Right cardiac atrium (tissue), 5 donors: ENCODE data around the gene LRMDA. TPM values are rescaled to one million over a fixed set of nuclear protein-coding genes. Genes with fewer than 3 reads are reported as not detected.

Experiments used
- ATAC-seq, 2 donors: fragments of 200-7000 bp; cut with Tn5 transposase; one replicate each; pipeline versions ENCODE4 v1.8.0 to v1.9.1; 2020; ENCODE audit warnings: moderate library complexity in 2 of 2, mild to moderate bottlenecking in 1 of 2
- DNase-seq, 3 donors: peaks; one replicate each; pipeline ENCODE4 v3.0.0-alpha.2; 2020
- H3K27ac ChIP-seq: one replicate; pipeline ENCODE4 v1.5.1; 2013; ENCODE audit warnings: mild to moderate bottlenecking, low read length, control low read depth, moderate library complexity
- H3K27me3 ChIP-seq: one replicate; pipeline ENCODE4 v1.6.1; 2013; ENCODE audit not compliant: control insufficient read depth, insufficient read depth
- H3K4me1 ChIP-seq: one replicate; pipeline ENCODE4 v1.6.1; 2013; ENCODE audit warnings: low read length; ENCODE audit not compliant: control insufficient read depth, insufficient read depth
- H3K4me3 ChIP-seq: one replicate; pipeline ENCODE4 v1.5.1; 2013; ENCODE audit warnings: low read length, control low read depth
- H3K9me3 ChIP-seq: one replicate; pipeline ENCODE4 v1.6.1; 2013; ENCODE audit warnings: low read length; ENCODE audit not compliant: control insufficient read depth
- WGBS: extraction: QIAGEN DNeasy Blood & Tissue Kit; methylation state at CpG from one replicate; pipeline ENCODE4 v1.1.7; 2013; 5-methylcytosine and 5-hydroxymethylcytosine counted together
- intact Hi-C, 4 donors: fragments of 100-400 bp; cut with DNase I; formaldehyde crosslinking; loops; one replicate each; pipeline versions ENCODE4 v1.11.0 to v1.14.0; 2022 to 2023
- polyA plus RNA-seq: library from polyadenylated mRNA; stranded (reverse); fragments of 200-250 nt; gene quantifications from one replicate; pipeline ENCODE4 v1.2.3, GENCODE V29; 2013
- total RNA-seq, 4 donors: library from RNA; stranded (reverse); fragmentation: NEBNext Ultra II Directional; extraction: Animal tissue kit (Norgen Biotek cat#: 25700); gene quantifications; one replicate each; pipeline ENCODE4 v1.2.1, GENCODE V29; 2021
- donor health status: healthy with polysubstance abuse.
- donor health status: DM: no; HTN: yes; CAD: no.
- donor health status: DM: no; HTN: no; CAD: no.
- donor health status: DM: no; HTN: yes; CAD: no; lungs with severe emphysema.
- donor health status: DM: yes; HTN: yes; CAD: no.

LRMDA gene
- total and polyA plus RNA-seq, 5 donors, result 42.7 to 97.9 (median 48.8) TPM

- Histone ChIP-seq H3K4me1 (no peaks in the 10 kb centered on the region), H3K27me3 (no peaks in the 10 kb centered on the region), H3K9me3 (no peaks in the 10 kb centered on the region), H3K4me3 (no peak overlapping the region), H3K27ac (no peak overlapping the region)
- no peak for ATAC-seq
- DNase-seq, result no peak
- intact Hi-C loops, result no loop called here
- WGBS, result 95% methylated on average over 2 of the region's 2 CpGs
Observed at GRCh38 chr10:76284351-76284750, 852.9 kb downstream of the LRMDA start.

- no peak overlapping the region for H3K27ac ChIP-seq
- WGBS, result 71% methylated on average over 1 of the region's 1 CpG
- DNase-seq, result no peak
- H3K4me1 ChIP-seq, result no peaks in the 10 kb centered on the region
- intact Hi-C loops, result no loop called here
- H3K4me3 ChIP-seq, result no peak overlapping the region
- no peak for ATAC-seq
- no peaks in the 10 kb centered on the region for H3K9me3 ChIP-seq
- H3K27me3 ChIP-seq, result no peaks in the 10 kb centered on the region
Observed at GRCh38 chr10:76285012-76285411, 853.6 kb downstream of the LRMDA start.

GRCh38 chr10:76285515-76285914 lies 854.1 kb downstream of the LRMDA start:
- no peak for DNase-seq
- Histone ChIP-seq H3K27me3 (no peaks in the 10 kb centered on the region), H3K9me3 (no peaks in the 10 kb centered on the region), H3K4me1 (no peaks in the 10 kb centered on the region), H3K4me3 (no peak overlapping the region), H3K27ac (no peak overlapping the region)
- no peak for ATAC-seq
- intact Hi-C loops, result no loop called here
- WGBS, result 83% methylated on average over 2 of the region's 2 CpGs

- Histone ChIP-seq H3K4me3 (no peak overlapping the region), H3K4me1 (no peaks in the 10 kb centered on the region), H3K9me3 (no peaks in the 10 kb centered on the region), H3K27ac (no peak overlapping the region), H3K27me3 (no peaks in the 10 kb centered on the region)
- ATAC-seq, result no peak
- DNase-seq, result no peak
- intact Hi-C loops, result no loop called here
- 65% methylated on average over 1 of the region's 1 CpG for WGBS
Observed at GRCh38 chr10:76286536-76286935, 855.1 kb downstream of the LRMDA start.

GRCh38 chr10:76287856-76288255 lies 856.4 kb downstream of the LRMDA start:
- no peak overlapping the region for H3K4me3 ChIP-seq
- intact Hi-C loops, result no loop called here
- 78% methylated on average over 3 of the region's 3 CpGs for WGBS
- H3K4me1 ChIP-seq, result no peaks in the 10 kb centered on the region
- H3K27me3 ChIP-seq, result no peaks in the 10 kb centered on the region
- ATAC-seq, result no peak
- no peak for DNase-seq
- H3K9me3 ChIP-seq, result no peaks in the 10 kb centered on the region
- H3K27ac ChIP-seq, result no peak overlapping the region

- no peaks in the 10 kb centered on the region for H3K4me1 ChIP-seq
- no peak overlapping the region for H3K27ac ChIP-seq
- no peak overlapping the region for H3K4me3 ChIP-seq
- H3K27me3 ChIP-seq, result no peaks in the 10 kb centered on the region
- H3K9me3 ChIP-seq, result no peaks in the 10 kb centered on the region
- DNase-seq (no peak), ATAC-seq (no peak)
- intact Hi-C loops, result no loop called here
Observed at GRCh38 chr10:76291175-76291574, 859.8 kb downstream of the LRMDA start.

GRCh38 chr10:76291885-76292284 lies 860.5 kb downstream of the LRMDA start:
- Histone ChIP-seq H3K4me1 (no peaks in the 10 kb centered on the region), H3K27me3 (no peaks in the 10 kb centered on the region), H3K9me3 (no peaks in the 10 kb centered on the region), H3K4me3 (no peak overlapping the region), H3K27ac (no peak overlapping the region)
- no peak for DNase-seq
- 85% methylated on average over 4 of the region's 4 CpGs for WGBS
- intact Hi-C loops, result no loop called here
- no peak for ATAC-seq

GRCh38 chr10:76296957-76297356 lies 865.5 kb downstream of the LRMDA start:
- ATAC-seq, result no peak
- Histone ChIP-seq H3K27me3 (no peaks in the 10 kb centered on the region), H3K4me3 (no peak overlapping the region), H3K27ac (no peak overlapping the region), H3K9me3 (no peaks in the 10 kb centered on the region), H3K4me1 (no peaks in the 10 kb centered on the region)
- intact Hi-C loops, result no loop called here
- whole genome bisulfite sequencing, result 82% methylated on average over 3 of the region's 3 CpGs
- no peak for DNase-seq

GRCh38 chr10:76297358-76297757 lies 865.9 kb downstream of the LRMDA start:
- DNase-seq (no peak), ATAC-seq (no peak)
- Histone ChIP-seq H3K9me3 (no peaks in the 10 kb centered on the region), H3K27me3 (no peaks in the 10 kb centered on the region), H3K4me1 (no peaks in the 10 kb centered on the region), H3K4me3 (no peak overlapping the region), H3K27ac (no peak overlapping the region)
- intact Hi-C loops, result no loop called here
- 74% methylated on average over 4 of the region's 4 CpGs for WGBS

GRCh38 chr10:76297780-76298281 lies 866.4 kb downstream of the LRMDA start:
- DNase-seq, result no peak

GRCh38 chr10:76298329-76298728 lies 866.9 kb downstream of the LRMDA start:
- ATAC-seq (no peak), DNase-seq (no peak)
- Histone ChIP-seq H3K4me1 (peaks cover under 1% of the 10 kb centered on the region), H3K4me3 (no peak overlapping the region), H3K27me3 (no peaks in the 10 kb centered on the region), H3K9me3 (no peaks in the 10 kb centered on the region), H3K27ac (no peak overlapping the region)
- 81% methylated on average over 3 of the region's 3 CpGs for WGBS
- intact Hi-C loops, result no loop called here

More at GRCh38 chr10:76297780-76298281, 866.4 kb downstream of the LRMDA start:
- intact Hi-C loops, result no loop called here
- no peak overlapping the region for H3K4me3 ChIP-seq
- WGBS, result 92% methylated on average over 10 of the region's 10 CpGs
- no peak for ATAC-seq
- H3K9me3 ChIP-seq, result no peaks in the 10 kb centered on the region
- no peaks in the 10 kb centered on the region for H3K4me1 ChIP-seq
- no peaks in the 10 kb centered on the region for H3K27me3 ChIP-seq
- H3K27ac ChIP-seq, result no peak overlapping the region

GRCh38 chr10:76299501-76299900 lies 868.1 kb downstream of the LRMDA start:
- Histone ChIP-seq H3K27ac (no peak overlapping the region), H3K4me3 (no peak overlapping the region), H3K4me1 (peaks cover 2% of the 10 kb centered on the region), H3K9me3 (no peaks in the 10 kb centered on the region), H3K27me3 (no peaks in the 10 kb centered on the region)
- 88% methylated on average over 4 of the region's 4 CpGs for WGBS
- DNase-seq (no peak), ATAC-seq (no peak)
- intact Hi-C loops, result no loop called here
